ENCODE data around the gene OSCP1.
A peak's percentile ranks its signal among the peaks of the same experiment; 100 is the strongest.

The OSCP1 gene

GRCh38 chr1:36401602-36402503, 48.4 kb downstream of the OSCP1 start:
- DNase-seq (ENCODE audit: low spot score): no peak

GRCh38 chr1:36400825-36401601, 49.2 kb downstream of the OSCP1 start:
- no peak for DNase-seq (ENCODE audit: low spot score)

GRCh38 chr1:36400514-36400824, 49.8 kb downstream of the OSCP1 start:
- no peak for DNase-seq (ENCODE audit: low spot score)

GRCh38 chr1:36398370-36398977, 51.8 kb downstream of the OSCP1 start:
- no peak for DNase-seq (ENCODE audit: low spot score)

GRCh38 chr1:36397378-36398230, 52.6 kb downstream of the OSCP1 start, which contains the start of gene LSM10:
Gene LSM10, minus strand, starts transcription at chr1:36397908. Its CDS starts 3,779 bp downstream, at chr1:36394129.
- DNase-seq (ENCODE audit: low spot score): peak; percentile 84

GRCh38 chr1:36397083-36397377, 53.2 kb downstream of the OSCP1 start:
- DNase-seq (ENCODE audit: low spot score): no peak

GRCh38 chr1:36396359-36396758, 53.9 kb downstream of the OSCP1 start:
- no peak for DNase-seq (ENCODE audit: low spot score)

GRCh38 chr1:36393686-36394085, 56.6 kb downstream of the OSCP1 start:
- no peak for DNase-seq (ENCODE audit: low spot score)

- no peak for DNase-seq (ENCODE audit: low spot score)
Observed at GRCh38 chr1:36392836-36393235, 57.4 kb downstream of the OSCP1 start.

GRCh38 chr1:36391271-36391670, 59.0 kb downstream of the OSCP1 start:
- DNase-seq (ENCODE audit: low spot score): no peak

GRCh38 chr1:36390411-36390810, 59.8 kb downstream of the OSCP1 start:
- no peak for DNase-seq (ENCODE audit: low spot score)

- no peak for DNase-seq (ENCODE audit: low spot score)
Observed at GRCh38 chr1:36389999-36390398, 60.3 kb downstream of the OSCP1 start.

- DNase-seq (ENCODE audit: low spot score): no peak
Observed at GRCh38 chr1:36389261-36389660, 61.0 kb downstream of the OSCP1 start.

- no peak for DNase-seq (ENCODE audit: low spot score)
Observed at GRCh38 chr1:36387141-36387949, 62.9 kb downstream of the OSCP1 start.

- DNase-seq (ENCODE audit: low spot score): peak; percentile 75
Observed at GRCh38 chr1:36386265-36387140, 63.7 kb downstream of the OSCP1 start.

- DNase-seq (ENCODE audit: low spot score): peak; percentile 83
Observed at GRCh38 chr1:36385410-36386264, 64.6 kb downstream of the OSCP1 start, which contains the start of gene STK40. Gene STK40, minus strand, starts transcription at chr1:36385924. Its CDS starts 24,592 bp downstream, at chr1:36361332.

- DNase-seq (ENCODE audit: low spot score): peak; percentile 35
Observed at GRCh38 chr1:36384542-36385409, 65.5 kb downstream of the OSCP1 start.

- DNase-seq (ENCODE audit: low spot score): no peak
Observed at GRCh38 chr1:36383240-36383639, 67.0 kb downstream of the OSCP1 start.

Data from HuH-7.5 (cell line).